ENCODE results near the gene S100A3.

S100A3 gene

GRCh38 chr1:153561466-153561985 is 12.5 kb upstream of the S100A3 start:
- H3K4me3 ChIP-seq (ENCODE audit: low read depth, low read length) = no peak overlapping the region
- no peak for DNase-seq (ENCODE audit: low read depth)
- no peak for TF ChIP-seq CTCF (IDR thresholded peaks at IDR 0.05; ENCODE audit: insufficient read depth, low read depth, low read length, missing control alignments)

- TF ChIP-seq CTCF (IDR thresholded peaks at IDR 0.05; ENCODE audit: insufficient read depth, low read depth, low read length, missing control alignments) = no peak
- no peak overlapping the region for H3K4me3 ChIP-seq (ENCODE audit: low read depth, low read length)
- DNase-seq (ENCODE audit: low read depth) = no peak
Observed at GRCh38 chr1:153560771-153561465, 11.9 kb upstream of the S100A3 start.

GRCh38 chr1:153560241-153560640 is 11.2 kb upstream of the S100A3 start:
- no peak overlapping the region for H3K4me3 ChIP-seq (ENCODE audit: low read depth, low read length)
- no peak for TF ChIP-seq CTCF (IDR thresholded peaks at IDR 0.05; ENCODE audit: insufficient read depth, low read depth, low read length, missing control alignments)
- no peak for DNase-seq (ENCODE audit: low read depth)

- H3K4me3 ChIP-seq (ENCODE audit: low read depth, low read length) = no peak overlapping the region
- no peak for DNase-seq (ENCODE audit: low read depth)
- TF ChIP-seq CTCF (IDR thresholded peaks at IDR 0.05; ENCODE audit: insufficient read depth, low read depth, low read length, missing control alignments) = no peak
Observed at GRCh38 chr1:153557877-153558276, 8.8 kb upstream of the S100A3 start.

GRCh38 chr1:153556348-153556747 is 7.3 kb upstream of the S100A3 start:
- no peak for DNase-seq (ENCODE audit: low read depth)
- no peak for TF ChIP-seq CTCF (IDR thresholded peaks at IDR 0.05; ENCODE audit: insufficient read depth, low read depth, low read length, missing control alignments)
- no peak overlapping the region for H3K4me3 ChIP-seq (ENCODE audit: low read depth, low read length)

GRCh38 chr1:153553830-153554541 is 4.9 kb upstream of the S100A3 start:
- no peak for DNase-seq (ENCODE audit: low read depth)
- no peak for TF ChIP-seq CTCF (IDR thresholded peaks at IDR 0.05; ENCODE audit: insufficient read depth, low read depth, low read length, missing control alignments)
- H3K4me3 ChIP-seq (ENCODE audit: low read depth, low read length) = no peak overlapping the region
